NCI-H2227 (cell line): ENCODE data around the gene ALDH5A1.

Source experiments
- DNase-seq: peaks from one replicate; lab custom pipeline; 2025; ENCODE audit not compliant: unreplicated experiment; lab: John Stamatoyannopoulos, UW

The ALDH5A1 gene

DNA sequence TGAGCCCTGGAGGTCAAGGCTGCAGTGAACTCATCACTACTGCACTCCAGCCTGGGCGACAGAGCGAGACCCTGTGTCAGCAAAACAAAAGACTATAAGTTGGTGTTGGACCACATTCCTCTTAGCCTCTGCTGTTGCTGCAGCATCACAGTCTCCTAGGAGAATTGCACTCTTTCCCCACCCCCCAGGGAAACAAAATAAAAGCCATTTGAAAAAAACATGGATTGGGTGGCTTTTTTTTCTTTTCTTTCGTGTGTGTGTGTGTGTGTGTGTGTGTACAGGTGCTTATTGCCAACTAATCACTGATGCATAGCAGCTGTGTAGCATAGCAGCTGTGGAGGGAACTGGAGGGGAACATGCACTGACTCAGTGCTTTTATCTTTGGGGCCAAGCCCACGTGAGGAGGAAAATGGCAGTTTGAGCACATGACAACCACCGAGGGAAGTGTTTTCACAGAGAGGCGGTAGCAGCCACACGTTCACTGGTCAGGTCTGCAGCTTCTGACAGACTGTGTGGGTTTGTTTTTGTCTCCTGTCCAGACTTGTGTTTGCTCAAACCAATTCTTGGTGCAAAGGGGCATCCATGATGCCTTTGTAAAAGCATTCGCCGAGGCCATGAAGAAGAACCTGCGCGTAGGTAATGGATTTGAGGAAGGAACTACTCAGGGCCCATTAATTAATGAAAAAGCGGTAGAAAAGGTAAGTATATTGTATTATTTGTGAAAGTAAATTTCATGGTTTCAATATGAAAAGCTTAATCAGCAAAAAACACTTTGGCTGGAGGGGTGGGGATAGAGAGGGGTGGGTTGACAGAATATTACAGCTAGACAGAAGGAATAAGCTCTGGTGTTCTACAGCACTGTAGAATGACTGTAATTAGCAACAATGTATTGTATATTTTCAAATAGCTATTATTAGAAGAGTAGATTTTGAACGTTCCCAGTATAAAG lies 27.7 kb downstream of the ALDH5A1 start:
- DNase-seq = peak; percentile 75

GRCh38 chr6:24524329-24524728 lies 29.6 kb downstream of the ALDH5A1 start:
- no peak for DNase-seq

DNA sequence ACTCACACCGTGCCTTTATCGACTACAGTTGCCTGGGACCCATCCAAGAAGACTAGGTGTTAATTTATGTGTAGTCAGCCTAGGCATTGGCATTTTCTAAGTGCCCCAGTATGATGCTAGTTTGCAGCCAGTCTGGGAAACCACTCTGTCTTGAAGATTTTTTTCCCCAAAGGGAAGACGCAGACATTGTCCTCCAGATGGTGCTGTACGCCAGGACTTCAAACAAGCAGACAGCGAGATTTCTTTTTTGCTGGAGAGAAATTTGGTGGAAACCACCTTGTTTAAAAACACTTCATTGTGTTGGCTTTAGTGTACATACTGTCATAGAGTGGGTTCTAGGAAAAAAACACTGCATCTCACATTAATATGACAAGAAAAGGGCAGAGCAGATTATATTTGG lies 30.0 kb downstream of the ALDH5A1 start:
- peak; percentile 75 for DNase-seq

- DNase-seq = no peak
Observed at GRCh38 chr6:24529985-24530384, 35.2 kb downstream of the ALDH5A1 start.

GRCh38 chr6:24534329-24534728 lies 39.6 kb downstream of the ALDH5A1 start:
- DNase-seq = no peak

DNA sequence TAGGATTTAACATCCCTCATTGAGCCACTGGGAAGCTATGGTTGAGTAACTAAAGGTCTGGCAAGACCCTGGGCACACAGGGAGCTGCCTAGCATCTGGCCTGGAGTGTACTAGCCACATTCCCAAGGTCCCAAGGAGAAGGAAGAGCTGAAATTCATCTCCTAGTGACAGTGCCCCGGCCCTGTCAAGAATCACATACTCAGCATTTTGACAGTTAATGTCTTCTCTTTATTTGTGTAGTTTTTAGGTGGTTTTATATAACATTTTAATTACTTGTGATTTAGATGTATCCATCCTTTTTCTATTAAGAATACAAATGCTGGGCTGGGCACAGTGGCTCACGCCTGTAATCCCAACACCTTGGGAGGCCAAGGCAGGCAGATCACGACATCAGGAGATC lies 40.4 kb downstream of the ALDH5A1 start:
- DNase-seq = no peak

DNA sequence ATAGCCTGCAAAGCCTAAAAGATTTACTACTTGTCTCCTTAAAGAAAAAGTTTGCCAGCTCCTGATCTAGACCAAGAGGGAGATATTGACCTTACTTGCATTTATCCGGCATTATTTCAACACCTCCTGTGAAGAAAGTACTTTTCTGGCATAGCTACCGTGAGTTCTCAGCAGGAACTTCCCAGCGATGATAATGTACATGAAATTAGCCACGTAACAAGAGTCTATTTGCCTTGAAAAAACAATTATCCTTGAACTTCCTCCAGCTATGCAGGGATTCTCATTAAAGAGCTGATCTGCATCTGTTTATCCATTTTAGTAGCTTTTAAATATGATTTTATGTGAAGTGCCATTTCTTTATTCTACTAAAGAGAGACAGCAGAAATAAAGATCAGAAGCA lies 41.7 kb downstream of the ALDH5A1 start:
- no peak for DNase-seq

DNA sequence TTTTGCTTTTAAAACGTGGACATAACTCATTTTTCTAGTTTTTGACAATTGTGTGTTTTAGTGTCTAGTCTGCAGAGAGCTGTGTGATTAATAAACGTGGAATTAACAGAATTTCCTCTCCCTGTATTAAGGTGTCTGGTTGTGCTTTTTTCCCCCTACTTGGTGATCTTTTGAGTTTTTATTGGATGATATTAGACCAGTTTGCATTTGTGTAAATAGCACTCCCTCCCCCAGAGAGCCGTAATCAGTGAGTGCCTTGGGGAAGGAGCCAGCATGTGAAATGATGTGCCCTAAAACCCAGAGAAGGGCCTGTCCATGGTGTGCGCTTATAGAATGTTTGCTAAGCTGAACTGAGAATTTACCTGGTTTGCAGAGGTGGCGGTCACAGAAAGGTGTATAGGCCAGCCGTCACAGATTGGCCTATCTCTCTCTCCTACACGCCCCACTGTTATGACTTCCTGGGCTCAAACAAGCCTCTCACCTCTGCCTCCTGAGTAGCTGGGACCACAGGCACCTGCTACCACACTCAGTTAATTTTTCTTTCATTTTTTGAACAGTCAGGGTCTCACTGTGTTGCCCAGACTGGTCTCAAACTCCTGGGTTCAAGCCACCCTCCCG lies 42.4 kb downstream of the ALDH5A1 start:
- DNase-seq = no peak

- DNase-seq = no peak
Observed at GRCh38 chr6:24537771-24538385, 43.1 kb downstream of the ALDH5A1 start.

DNA sequence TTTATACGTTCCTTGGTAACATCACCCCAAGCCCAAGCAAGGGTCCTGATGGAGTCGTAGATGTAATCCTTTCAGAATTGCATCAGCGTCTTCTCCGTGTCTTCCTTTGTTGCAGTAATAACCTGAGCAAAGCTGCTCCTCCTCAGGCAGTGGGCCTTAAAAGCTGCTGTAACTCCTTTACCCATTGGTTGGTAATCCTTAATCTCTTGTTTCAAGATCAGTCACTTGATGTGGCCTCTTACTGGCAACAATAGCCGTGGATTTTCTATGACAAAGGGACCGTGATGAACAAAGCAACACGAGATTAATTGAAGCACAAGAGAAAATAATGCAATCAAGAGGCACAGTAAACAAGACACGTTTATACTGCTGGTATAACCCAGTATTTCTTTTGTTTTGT lies 44.6 kb downstream of the ALDH5A1 start:
- no peak for DNase-seq

DNA sequence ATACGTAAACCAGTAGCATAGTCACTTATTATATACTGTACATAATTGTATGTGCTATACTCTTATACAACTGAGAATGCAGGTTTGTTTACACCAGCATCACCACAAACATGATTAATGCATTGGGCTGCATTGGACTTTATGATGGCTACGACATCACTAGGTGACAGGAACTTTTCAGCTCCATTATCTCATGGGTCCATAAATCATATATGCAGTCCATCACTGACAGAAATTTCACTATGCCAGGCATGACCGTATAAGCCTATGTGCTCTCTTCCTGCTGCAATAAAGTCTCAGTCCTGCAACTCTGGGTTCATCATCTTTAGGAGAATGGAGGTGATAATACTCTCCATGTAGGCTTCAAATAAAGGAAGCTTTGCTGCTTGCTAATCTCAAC lies 45.4 kb downstream of the ALDH5A1 start:
- no peak for DNase-seq

GRCh38 chr6:24543683-24544082 lies 48.9 kb downstream of the ALDH5A1 start:
- peak; percentile 40 for DNase-seq

GRCh38 chr6:24545183-24545582 lies 50.4 kb downstream of the ALDH5A1 start:
- no peak for DNase-seq

DNA sequence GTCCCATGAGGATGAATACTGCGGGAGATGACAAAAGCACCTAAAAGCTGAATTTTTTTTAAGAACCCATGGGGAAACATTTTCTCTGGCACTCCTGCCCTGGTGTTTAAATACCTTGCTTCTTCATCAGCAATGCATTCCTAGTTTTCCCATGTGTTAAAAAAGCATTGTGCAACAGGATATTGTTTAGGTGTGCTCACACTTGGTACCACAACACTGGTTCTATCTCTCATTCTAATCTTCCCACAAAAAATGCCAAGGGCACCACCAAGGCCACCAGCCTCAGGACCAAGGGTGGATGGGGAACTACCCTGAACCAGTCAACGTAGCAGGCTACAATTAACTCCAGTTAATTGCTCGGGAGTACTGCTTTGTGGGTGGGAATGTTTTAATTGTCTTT lies 50.9 kb downstream of the ALDH5A1 start:
- DNase-seq = no peak

DNA sequence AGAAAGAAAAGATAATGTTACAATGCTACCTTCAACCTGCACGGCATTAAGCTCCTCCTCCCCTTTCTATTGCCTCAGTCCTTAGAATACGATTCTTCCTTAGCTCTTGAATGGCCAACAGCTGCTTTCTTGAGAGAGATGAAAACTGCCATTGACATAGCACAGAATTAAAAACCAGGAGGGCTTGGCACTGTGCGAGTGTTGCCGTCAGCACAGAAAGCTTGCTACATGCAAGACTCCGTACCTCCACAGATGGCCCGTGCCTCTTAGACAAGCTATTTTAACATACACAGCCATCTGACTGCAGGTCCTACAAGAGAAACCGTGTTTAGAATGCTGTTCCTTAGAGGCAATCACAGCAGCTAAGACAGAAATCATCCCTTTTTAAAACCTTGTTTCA lies 51.7 kb downstream of the ALDH5A1 start:
- DNase-seq = no peak

GRCh38 chr6:24547243-24547642 lies 52.5 kb downstream of the ALDH5A1 start:
- DNase-seq = peak; percentile 81

- no peak for DNase-seq
Observed at GRCh38 chr6:24549158-24549557, 54.4 kb downstream of the ALDH5A1 start.

DNA sequence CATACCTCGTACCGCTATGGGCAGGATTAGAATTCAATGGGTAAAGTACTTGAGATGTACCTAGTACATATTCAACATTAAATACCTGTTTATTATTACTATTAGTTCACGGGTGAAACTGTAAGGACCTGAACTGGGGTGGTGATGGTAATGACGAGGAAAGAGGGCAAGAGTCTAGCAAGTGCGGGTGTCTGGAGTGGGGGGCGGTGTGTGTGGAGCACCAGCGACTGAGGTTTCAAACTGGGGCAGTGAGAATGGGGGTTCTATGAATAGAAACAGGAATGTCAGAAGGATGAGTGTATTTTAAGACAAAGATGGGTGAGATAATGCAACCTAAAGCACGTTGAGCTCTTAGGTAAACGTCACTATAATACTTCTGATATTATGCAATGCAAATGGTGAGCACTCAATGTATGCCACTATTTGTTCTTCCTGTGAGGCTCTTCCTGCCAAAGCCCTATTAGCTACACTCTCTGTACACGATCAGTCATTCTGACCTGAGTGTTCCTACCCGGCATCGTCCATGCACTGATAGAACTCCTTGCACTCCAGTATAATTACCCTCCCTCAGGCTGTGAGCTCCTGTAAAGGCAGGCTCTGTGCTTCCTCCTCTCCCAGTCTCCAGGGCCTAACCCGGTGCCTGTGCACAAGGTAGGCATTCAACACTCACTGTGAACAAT lies 55.0 kb downstream of the ALDH5A1 start:
- no peak for DNase-seq

GRCh38 chr6:24551139-24551538 lies 56.4 kb downstream of the ALDH5A1 start:
- DNase-seq = no peak

DNA sequence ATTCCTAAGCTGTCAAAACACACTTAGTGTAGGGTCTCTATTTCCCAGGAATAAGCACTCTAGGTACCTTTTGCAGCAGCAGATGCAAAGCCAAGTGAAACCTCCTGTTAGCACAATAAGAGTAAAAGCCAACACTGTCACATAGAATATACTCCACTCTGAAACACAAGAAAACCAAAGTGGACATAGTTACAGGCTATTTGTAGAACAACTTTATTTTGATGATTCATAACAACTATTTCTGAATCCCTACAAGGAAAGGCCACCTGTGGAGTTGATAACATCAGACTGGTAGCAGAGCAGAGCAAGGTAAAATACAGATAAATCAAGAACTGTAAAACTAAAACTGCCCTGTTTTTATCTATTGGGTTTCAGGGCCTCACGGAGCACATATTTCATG lies 59.7 kb downstream of the ALDH5A1 start:
- no peak for DNase-seq

- DNase-seq = no peak
Observed at GRCh38 chr6:24558516-24558915, 63.7 kb downstream of the ALDH5A1 start.
